Measurements from ENCODE around the gene CAMTA1.

- TF ChIP-seq CTCF (IDR thresholded peaks at IDR 0.05) (no peak), POLR2A (IDR thresholded peaks at IDR 0.05) (no peak), EP300 (IDR thresholded peaks at IDR 0.05) (no peak)
Measured at GRCh38 chr1:6770751-6771440, 14.4 kb upstream of the CAMTA1 start.

Measured in stomach (tissue), 4 donors.